ENCODE measurements around the gene CASP8. TPM values are rescaled to one million over a fixed set of nuclear protein-coding genes. Genes with fewer than 3 reads are reported as not detected.

Gene CASP8
- total and polyA plus RNA-seq, 2 of the 13 experiments (the other 11 are each of a cell fraction or from before 2014, with no cell fraction given), result 25.0 to 52.8 TPM

- TF ChIP-seq, protein P1, sequence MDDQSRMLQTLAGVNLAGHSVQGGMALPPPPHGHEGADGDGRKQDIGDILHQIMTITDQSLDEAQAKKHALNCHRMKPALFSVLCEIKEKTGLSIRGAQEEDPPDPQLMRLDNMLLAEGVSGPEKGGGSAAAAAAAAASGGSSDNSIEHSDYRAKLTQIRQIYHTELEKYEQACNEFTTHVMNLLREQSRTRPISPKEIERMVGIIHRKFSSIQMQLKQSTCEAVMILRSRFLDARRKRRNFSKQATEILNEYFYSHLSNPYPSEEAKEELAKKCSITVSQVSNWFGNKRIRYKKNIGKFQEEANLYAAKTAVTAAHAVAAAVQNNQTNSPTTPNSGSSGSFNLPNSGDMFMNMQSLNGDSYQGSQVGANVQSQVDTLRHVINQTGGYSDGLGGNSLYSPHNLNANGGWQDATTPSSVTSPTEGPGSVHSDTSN (CRISPR knock-in tag; IDR thresholded peaks at IDR 0.05; ENCODE audit: borderline replicate concordance), result no peak
- no peak for TF ChIP-seq PHF21A (CRISPR knock-in tag; IDR thresholded peaks at IDR 0.05)
- TF ChIP-seq ZSCAN5A (CRISPR knock-in tag; IDR thresholded peaks at IDR 0.05; ENCODE audit: borderline replicate concordance), result no peak
- no peak for TF ChIP-seq ZNF205 (CRISPR knock-in tag; IDR thresholded peaks at IDR 0.05)
- no peak; the same call in 1 of the 2 replicates for TF ChIP-seq SALL1 (CRISPR knock-in tag; IDR thresholded peaks at IDR 0.05)
- TF ChIP-seq MEIS2 (CRISPR knock-in tag; IDR thresholded peaks at IDR 0.05), result no peak
- no peak for TF ChIP-seq THRA (CRISPR knock-in tag; IDR thresholded peaks at IDR 0.05; ENCODE audit: borderline replicate concordance)
- 0 out of 2 replicates have a peak, but pooled peaks have one; percentile 55 for TF ChIP-seq MEIS1 (CRISPR knock-in tag; IDR thresholded peaks at IDR 0.05; ENCODE audit: borderline replicate concordance)
- TF ChIP-seq, protein P2, sequence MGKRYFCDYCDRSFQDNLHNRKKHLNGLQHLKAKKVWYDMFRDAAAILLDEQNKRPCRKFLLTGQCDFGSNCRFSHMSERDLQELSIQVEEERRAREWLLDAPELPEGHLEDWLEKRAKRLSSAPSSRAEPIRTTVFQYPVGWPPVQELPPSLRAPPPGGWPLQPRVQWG (CRISPR knock-in tag; IDR thresholded peaks at IDR 0.05; ENCODE audit: borderline replicate concordance, low read depth), result no peak
- peak; percentile 49; the same call in 1 of the 2 replicates for TF ChIP-seq BORCS8-MEF2B (CRISPR knock-in tag; IDR thresholded peaks at IDR 0.05)
- TF ChIP-seq, protein P3, sequence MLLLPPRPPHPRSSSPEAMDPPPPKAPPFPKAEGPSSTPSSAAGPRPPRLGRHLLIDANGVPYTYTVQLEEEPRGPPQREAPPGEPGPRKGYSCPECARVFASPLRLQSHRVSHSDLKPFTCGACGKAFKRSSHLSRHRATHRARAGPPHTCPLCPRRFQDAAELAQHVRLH (CRISPR knock-in tag; IDR thresholded peaks at IDR 0.05; ENCODE audit: borderline replicate concordance, low read depth), result no peak
- no peak for TF ChIP-seq ARHGAP35 (CRISPR knock-in tag; IDR thresholded peaks at IDR 0.05; ENCODE audit: borderline replicate concordance)
- 0 out of 2 replicates have a peak, but pooled peaks have one; percentile 84 for TF ChIP-seq ZBTB3 (CRISPR knock-in tag; IDR thresholded peaks at IDR 0.05; ENCODE audit: borderline replicate concordance, low read depth)
- TF ChIP-seq, protein P4, sequence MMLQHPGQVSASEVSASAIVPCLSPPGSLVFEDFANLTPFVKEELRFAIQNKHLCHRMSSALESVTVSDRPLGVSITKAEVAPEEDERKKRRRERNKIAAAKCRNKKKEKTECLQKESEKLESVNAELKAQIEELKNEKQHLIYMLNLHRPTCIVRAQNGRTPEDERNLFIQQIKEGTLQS (CRISPR knock-in tag; IDR thresholded peaks at IDR 0.05), result no peak
- TF ChIP-seq HNRNPK (IDR thresholded peaks at IDR 0.05; ENCODE audit: low read depth, low read length, poor library complexity, severe bottlenecking), result no peak
- no peak for TF ChIP-seq ZSCAN9 (CRISPR knock-in tag; IDR thresholded peaks at IDR 0.05; ENCODE audit: borderline replicate concordance)
- TF ChIP-seq KLF15 (CRISPR knock-in tag; IDR thresholded peaks at IDR 0.05; ENCODE audit: borderline replicate concordance), result no peak
- no peak for TF ChIP-seq ZNF576 (CRISPR knock-in tag; IDR thresholded peaks at IDR 0.05)
- 0 out of 2 replicates have a peak, but pooled peaks have one; percentile 59 for TF ChIP-seq THYN1 (CRISPR knock-in tag; IDR thresholded peaks at IDR 0.05; ENCODE audit: borderline replicate concordance, low read depth)
Observed at GRCh38 chr2:201233812-201234662, 26.3 kb upstream of the CASP8 start (continued).

Measured in HepG2 (cell line).